ENCODE measurements around the gene DIAPH3. TPM values are rescaled to one million over a fixed set of nuclear protein-coding genes. Genes with fewer than 3 reads are reported as not detected.

Gene DIAPH3
- total RNA-seq, 1 donor from 2014 or later, result 0.32 TPM

DNA sequence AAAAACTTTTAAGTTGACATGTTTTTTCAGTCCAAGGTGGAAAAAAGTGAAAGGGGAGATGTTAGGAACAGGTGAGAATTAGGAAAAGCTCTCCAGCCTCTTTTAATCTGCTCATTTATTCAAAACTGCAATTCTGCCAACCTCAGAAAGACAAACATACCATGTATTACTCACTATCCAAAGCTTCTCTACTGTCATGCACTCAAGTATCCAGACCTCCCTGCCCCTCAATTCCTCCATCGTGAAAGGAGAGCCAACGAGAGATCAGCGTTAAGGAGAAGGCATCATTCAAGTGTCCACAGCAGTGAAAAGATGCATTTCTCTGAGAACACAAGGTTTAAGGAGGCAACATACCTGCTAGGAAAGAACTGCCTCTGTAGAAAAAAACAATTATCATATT, 24.5 kb downstream of the DIAPH3 start:
- no peaks in the 10 kb centered on the region for H3K9me3 ChIP-seq
- no peak overlapping the region for H3K4me3 ChIP-seq
- H3K4me1 ChIP-seq, result no peaks in the 10 kb centered on the region
- H3K27ac ChIP-seq, result no peak overlapping the region
- H3K27me3 ChIP-seq, result no peaks in the 10 kb centered on the region
- TF ChIP-seq, protein P1, sequence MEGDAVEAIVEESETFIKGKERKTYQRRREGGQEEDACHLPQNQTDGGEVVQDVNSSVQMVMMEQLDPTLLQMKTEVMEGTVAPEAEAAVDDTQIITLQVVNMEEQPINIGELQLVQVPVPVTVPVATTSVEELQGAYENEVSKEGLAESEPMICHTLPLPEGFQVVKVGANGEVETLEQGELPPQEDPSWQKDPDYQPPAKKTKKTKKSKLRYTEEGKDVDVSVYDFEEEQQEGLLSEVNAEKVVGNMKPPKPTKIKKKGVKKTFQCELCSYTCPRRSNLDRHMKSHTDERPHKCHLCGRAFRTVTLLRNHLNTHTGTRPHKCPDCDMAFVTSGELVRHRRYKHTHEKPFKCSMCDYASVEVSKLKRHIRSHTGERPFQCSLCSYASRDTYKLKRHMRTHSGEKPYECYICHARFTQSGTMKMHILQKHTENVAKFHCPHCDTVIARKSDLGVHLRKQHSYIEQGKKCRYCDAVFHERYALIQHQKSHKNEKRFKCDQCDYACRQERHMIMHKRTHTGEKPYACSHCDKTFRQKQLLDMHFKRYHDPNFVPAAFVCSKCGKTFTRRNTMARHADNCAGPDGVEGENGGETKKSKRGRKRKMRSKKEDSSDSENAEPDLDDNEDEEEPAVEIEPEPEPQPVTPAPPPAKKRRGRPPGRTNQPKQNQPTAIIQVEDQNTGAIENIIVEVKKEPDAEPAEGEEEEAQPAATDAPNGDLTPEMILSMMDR (IDR thresholded peaks at IDR 0.05), result no peak
- intact Hi-C loops (cut with DNase I), result no loop called here
- DNase-seq (ENCODE audit: low spot score in 2 of 2), result no peak
- no peaks in the 10 kb centered on the region for H3K36me3 ChIP-seq

DNA sequence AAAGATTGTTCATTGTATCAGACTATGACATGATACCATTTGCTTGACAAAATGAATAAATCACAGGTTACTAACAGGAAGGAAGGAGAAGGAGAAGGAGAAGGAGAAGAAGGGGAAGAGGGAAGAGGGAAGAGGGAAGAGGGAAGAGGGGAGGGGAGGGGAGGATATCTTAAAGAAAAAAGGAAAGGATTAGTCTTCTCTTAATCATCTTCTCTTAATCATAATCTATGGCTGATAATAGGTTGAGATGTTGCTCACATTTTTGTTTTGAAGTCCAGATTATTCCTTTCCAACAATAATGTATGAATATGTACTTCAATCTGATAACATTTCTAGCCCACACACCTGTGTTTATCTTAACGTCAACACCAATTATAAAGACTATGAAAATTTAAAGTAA, 25.1 kb downstream of the DIAPH3 start:
- TF ChIP-seq, protein P1 (IDR thresholded peaks at IDR 0.05), result no peak
- Histone ChIP-seq H3K4me1 (no peaks in the 10 kb centered on the region), H3K9me3 (no peaks in the 10 kb centered on the region), H3K27ac (no peak overlapping the region), H3K4me3 (no peak overlapping the region), H3K36me3 (no peaks in the 10 kb centered on the region), H3K27me3 (no peaks in the 10 kb centered on the region)
- intact Hi-C loops (cut with DNase I), result no loop called here
- DNase-seq (ENCODE audit: low spot score in 2 of 2), result no peak

DNA sequence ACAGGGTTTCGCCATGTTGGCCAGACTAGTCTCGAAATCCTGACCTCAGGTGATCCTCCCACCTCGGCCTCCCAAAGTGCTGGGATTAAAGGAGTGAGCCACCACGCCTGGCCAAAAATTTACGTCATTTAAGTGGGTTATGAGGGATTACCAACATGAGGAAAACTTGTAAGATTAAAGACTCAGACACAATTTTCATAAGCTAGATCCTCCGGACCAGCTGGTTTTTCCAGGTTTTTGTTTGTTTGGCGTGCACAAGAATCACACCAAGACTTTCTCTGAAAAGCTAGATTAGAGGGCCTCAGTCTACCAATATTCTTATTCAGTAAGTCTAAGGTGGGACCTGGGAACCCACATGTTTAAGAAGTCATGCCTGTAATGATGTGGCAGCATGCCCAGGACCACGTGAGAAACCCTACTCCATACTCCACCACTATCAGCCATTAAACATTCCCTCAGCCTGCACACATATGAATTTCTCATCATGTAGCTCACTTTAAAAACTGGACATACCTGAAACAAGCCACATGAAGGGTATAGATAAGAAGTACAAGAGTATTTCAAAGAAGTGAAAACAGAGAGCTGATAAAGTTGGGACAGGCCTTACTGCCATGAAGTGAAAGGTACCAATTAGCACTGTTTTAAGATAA, 25.7 kb downstream of the DIAPH3 start:
- H3K27ac ChIP-seq, result no peak overlapping the region
- H3K9me3 ChIP-seq, result no peaks in the 10 kb centered on the region
- no peak overlapping the region for H3K4me3 ChIP-seq
- no peaks in the 10 kb centered on the region for H3K27me3 ChIP-seq
- TF ChIP-seq, protein P1 (IDR thresholded peaks at IDR 0.05), result no peak
- no peaks in the 10 kb centered on the region for H3K4me1 ChIP-seq
- DNase-seq (ENCODE audit: low spot score in 2 of 2), result no peak
- no peaks in the 10 kb centered on the region for H3K36me3 ChIP-seq
- intact Hi-C loops (cut with DNase I), result no loop called here

DNA sequence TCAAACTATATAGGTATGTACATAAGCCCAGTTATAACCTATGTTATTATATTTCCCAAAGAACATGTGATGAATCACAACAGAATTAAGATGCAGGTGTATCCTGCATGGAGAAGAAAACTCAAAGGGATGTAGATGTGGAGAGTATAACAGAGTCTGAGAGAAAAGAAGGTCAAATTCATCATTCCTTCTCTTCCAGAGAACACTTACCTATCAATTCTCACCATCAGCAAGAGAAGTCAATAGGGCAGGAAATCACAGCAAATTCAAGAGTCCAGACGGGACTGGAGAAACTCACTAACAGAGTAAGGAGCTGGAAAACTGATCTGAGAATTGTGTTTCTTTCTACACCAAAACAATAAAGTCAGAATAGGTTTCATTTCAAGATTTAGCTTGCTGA, 28.4 kb downstream of the DIAPH3 start:
- H3K27ac ChIP-seq, result no peak overlapping the region
- no peak for DNase-seq (ENCODE audit: low spot score in 2 of 2)
- H3K4me1 ChIP-seq, result no peaks in the 10 kb centered on the region
- H3K9me3 ChIP-seq, result no peaks in the 10 kb centered on the region
- intact Hi-C loops (cut with DNase I), result no loop called here
- H3K36me3 ChIP-seq, result no peaks in the 10 kb centered on the region
- H3K4me3 ChIP-seq, result no peak overlapping the region
- H3K27me3 ChIP-seq, result no peaks in the 10 kb centered on the region
- TF ChIP-seq, protein P1 (IDR thresholded peaks at IDR 0.05), result no peak

DNA sequence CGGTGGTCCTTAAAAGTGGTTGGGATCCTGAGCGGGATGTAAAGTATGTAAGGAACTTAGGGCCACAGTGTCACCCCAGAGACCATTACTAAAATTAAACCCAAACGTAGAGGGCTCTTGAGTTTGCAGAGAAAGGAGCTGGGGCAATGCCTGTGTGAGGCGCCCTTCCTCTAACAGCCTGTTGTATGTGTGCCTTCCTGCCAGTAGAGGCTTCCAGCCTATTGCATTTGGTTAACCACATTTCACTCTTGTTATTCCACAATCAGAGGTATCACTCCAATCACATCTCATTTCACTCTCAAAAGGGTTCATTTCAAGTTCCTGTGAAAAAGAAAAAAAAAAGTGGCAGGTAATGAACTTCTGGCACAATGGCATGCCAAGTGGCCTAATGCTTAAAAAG, 29.4 kb downstream of the DIAPH3 start:
- intact Hi-C loops (cut with DNase I), result no loop called here
- Histone ChIP-seq H3K36me3 (no peaks in the 10 kb centered on the region), H3K27me3 (no peaks in the 10 kb centered on the region), H3K4me3 (no peak overlapping the region), H3K4me1 (no peaks in the 10 kb centered on the region), H3K27ac (no peak overlapping the region), H3K9me3 (no peaks in the 10 kb centered on the region)
- TF ChIP-seq, protein P1 (IDR thresholded peaks at IDR 0.05), result peak in 1 of 3 experiments; percentile 17
- no peak for DNase-seq (ENCODE audit: low spot score in 2 of 2)

DNA sequence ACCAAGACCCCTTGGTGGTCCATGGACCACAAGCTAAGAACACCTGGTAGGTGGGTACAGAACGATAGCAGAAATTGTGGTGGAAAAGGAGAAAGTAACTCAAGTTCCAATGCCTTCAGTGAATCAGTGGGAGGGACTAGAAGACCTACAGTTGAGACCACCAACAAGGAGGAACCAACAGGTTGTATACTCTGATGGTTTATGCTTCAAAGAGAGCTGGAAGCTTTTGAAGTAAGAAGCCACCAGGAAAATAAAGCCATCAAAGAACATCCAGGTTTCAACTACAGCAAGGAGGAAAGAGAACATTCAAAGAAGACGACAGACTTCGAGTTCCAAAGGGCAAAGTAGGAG, 42.4 kb downstream of the DIAPH3 start:
- H3K4me3 ChIP-seq, result no peak overlapping the region
- H3K4me1 ChIP-seq, result no peaks in the 10 kb centered on the region
- H3K9me3 ChIP-seq, result no peaks in the 10 kb centered on the region
- H3K27ac ChIP-seq, result no peak overlapping the region
- TF ChIP-seq, protein P1 (IDR thresholded peaks at IDR 0.05), result no peak
- H3K36me3 ChIP-seq, result no peaks in the 10 kb centered on the region
- intact Hi-C loops (cut with DNase I), result no loop called here
- no peak for DNase-seq (ENCODE audit: low spot score in 2 of 2)
- H3K27me3 ChIP-seq, result no peaks in the 10 kb centered on the region
